ENCODE data around the gene TRIM56.

Gene TRIM56

GRCh38 chr7:101096957-101097347, 11.7 kb downstream of the TRIM56 start:
- H3K4me2 ChIP-seq (ENCODE audit: low read depth, low read length), result no peak overlapping the region
- H3F3A ChIP-seq (ENCODE audit: insufficient read depth, low read length), result no peaks in the 10 kb centered on the region
- H3K27ac ChIP-seq (ENCODE audit: low read length), result no peak overlapping the region
- TF ChIP-seq EZH2 (optimal IDR thresholded peaks at IDR 0.05; ENCODE audit: low read depth, low read length) (no peak), EZH2phosphoT487 (IDR thresholded peaks at IDR 0.05; ENCODE audit: low read length) (no peak)
- TF ChIP-seq, protein P1, sequence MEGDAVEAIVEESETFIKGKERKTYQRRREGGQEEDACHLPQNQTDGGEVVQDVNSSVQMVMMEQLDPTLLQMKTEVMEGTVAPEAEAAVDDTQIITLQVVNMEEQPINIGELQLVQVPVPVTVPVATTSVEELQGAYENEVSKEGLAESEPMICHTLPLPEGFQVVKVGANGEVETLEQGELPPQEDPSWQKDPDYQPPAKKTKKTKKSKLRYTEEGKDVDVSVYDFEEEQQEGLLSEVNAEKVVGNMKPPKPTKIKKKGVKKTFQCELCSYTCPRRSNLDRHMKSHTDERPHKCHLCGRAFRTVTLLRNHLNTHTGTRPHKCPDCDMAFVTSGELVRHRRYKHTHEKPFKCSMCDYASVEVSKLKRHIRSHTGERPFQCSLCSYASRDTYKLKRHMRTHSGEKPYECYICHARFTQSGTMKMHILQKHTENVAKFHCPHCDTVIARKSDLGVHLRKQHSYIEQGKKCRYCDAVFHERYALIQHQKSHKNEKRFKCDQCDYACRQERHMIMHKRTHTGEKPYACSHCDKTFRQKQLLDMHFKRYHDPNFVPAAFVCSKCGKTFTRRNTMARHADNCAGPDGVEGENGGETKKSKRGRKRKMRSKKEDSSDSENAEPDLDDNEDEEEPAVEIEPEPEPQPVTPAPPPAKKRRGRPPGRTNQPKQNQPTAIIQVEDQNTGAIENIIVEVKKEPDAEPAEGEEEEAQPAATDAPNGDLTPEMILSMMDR (IDR thresholded peaks at IDR 0.05; ENCODE audit: low read length), result no peak
- H3K9me3 ChIP-seq (replicated peaks; ENCODE audit: insufficient read depth, low read length), result no peaks in the 10 kb centered on the region
- H3K9ac ChIP-seq (ENCODE audit: low read length), result no peak overlapping the region
- H2AFZ ChIP-seq (ENCODE audit: low read length), result no peak overlapping the region
- DNase-seq, result no peak
- H3K36me3 ChIP-seq (replicated peaks; ENCODE audit: insufficient read depth, low read length), result no peaks in the 10 kb centered on the region
- H3K9me2 ChIP-seq (replicated peaks; ENCODE audit: insufficient read depth, low read length), result no peaks in the 10 kb centered on the region
- no peaks in the 10 kb centered on the region for H3K4me1 ChIP-seq (ENCODE audit: low read length)
- no peaks in the 10 kb centered on the region for H3K79me2 ChIP-seq (ENCODE audit: low read length)
- no peak overlapping the region for H3K4me3 ChIP-seq (ENCODE audit: low read length)
- H4K20me1 ChIP-seq (ENCODE audit: insufficient read depth, low read length), result no peaks in the 10 kb centered on the region
- H3K27me3 ChIP-seq (replicated peaks; ENCODE audit: insufficient read depth, low read length), result peaks cover 19% of the 10 kb centered on the region

DNA sequence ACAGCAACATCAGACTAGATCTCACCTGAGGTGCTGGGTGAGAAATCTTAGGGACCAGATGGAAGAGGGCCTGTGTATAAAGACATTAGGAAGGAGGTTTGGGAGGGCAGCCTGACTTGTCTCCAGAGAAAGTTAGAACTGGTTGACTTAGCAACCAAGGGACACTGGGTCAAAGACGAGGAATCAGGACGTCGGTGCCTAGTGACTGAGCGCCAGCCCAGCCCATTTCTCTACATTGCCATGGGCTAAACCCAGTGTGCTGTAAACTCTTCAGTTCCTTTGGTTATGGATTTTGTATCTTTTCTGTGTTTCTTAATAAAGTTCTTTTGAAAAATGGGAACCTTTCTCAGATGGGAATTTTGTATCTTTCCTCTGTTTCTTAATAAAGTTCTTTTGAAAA, 12.3 kb downstream of the TRIM56 start:
- H3F3A ChIP-seq (ENCODE audit: insufficient read depth, low read length), result no peaks in the 10 kb centered on the region
- H3K4me3 ChIP-seq (ENCODE audit: low read length), result no peak overlapping the region
- TF ChIP-seq EZH2 (optimal IDR thresholded peaks at IDR 0.05; ENCODE audit: low read depth, low read length) (no peak), EZH2phosphoT487 (IDR thresholded peaks at IDR 0.05; ENCODE audit: low read length) (no peak)
- TF ChIP-seq, protein P1 (IDR thresholded peaks at IDR 0.05; ENCODE audit: low read length), result no peak
- no peaks in the 10 kb centered on the region for H3K9me2 ChIP-seq (replicated peaks; ENCODE audit: insufficient read depth, low read length)
- no peaks in the 10 kb centered on the region for H4K20me1 ChIP-seq (ENCODE audit: insufficient read depth, low read length)
- no peak overlapping the region for H3K27ac ChIP-seq (ENCODE audit: low read length)
- H3K36me3 ChIP-seq (replicated peaks; ENCODE audit: insufficient read depth, low read length), result no peaks in the 10 kb centered on the region
- no peaks in the 10 kb centered on the region for H3K4me1 ChIP-seq (ENCODE audit: low read length)
- DNase-seq, result no peak
- no peak overlapping the region for H3K4me2 ChIP-seq (ENCODE audit: low read depth, low read length)
- H3K79me2 ChIP-seq (ENCODE audit: low read length), result no peaks in the 10 kb centered on the region
- no peaks in the 10 kb centered on the region for H3K9me3 ChIP-seq (replicated peaks; ENCODE audit: insufficient read depth, low read length)
- H2AFZ ChIP-seq (ENCODE audit: low read length), result no peak overlapping the region
- no peak overlapping the region for H3K9ac ChIP-seq (ENCODE audit: low read length)
- H3K27me3 ChIP-seq (replicated peaks; ENCODE audit: insufficient read depth, low read length), result peaks cover 23% of the 10 kb centered on the region

DNA sequence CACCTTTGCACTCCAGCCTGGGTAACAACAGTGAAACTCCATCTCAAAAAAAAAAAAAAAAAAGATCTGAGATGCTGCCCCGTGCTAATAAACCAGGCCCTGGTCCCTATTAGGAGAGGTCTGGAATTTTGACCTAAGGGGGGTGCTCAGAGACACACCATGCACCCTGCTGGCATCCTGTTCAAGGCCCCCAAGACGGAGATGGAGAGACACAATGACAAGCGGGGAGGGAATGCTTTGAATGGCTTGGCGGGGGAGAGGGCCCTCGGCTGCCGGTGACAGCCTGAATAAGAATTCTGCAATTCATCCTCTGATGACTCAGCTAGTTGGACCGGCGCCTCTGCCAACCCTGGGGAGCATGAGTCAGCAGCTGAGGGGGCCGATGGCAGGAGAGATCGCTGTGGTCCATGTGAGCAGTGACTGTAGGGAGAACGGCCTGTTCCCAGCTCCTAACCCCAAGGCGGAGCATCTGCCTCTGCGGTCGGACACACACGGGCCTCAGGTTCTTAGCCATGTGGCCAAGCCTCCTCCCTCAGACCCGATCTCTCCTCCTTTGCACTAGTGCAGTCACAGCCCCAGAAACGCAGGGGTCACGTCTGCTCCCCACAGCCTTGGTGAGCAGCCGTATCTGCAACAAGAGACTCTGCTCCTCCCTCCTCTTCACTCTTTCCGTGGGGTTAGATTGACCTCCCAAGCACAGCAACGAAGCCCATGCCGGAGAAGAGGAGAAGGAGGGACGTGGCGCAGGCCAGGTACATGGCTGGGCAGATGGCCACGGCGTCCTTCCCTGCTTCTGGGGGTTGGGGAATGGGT, 14.9 kb downstream of the TRIM56 start:
- Histone ChIP-seq H3K27me3 (replicated peaks; ENCODE audit: insufficient read depth, low read length) (peaks cover 47% of the 10 kb centered on the region), H2AFZ (ENCODE audit: low read length) (no peak overlapping the region), H3K4me1 (ENCODE audit: low read length) (no peaks in the 10 kb centered on the region), H4K20me1 (ENCODE audit: insufficient read depth, low read length) (no peaks in the 10 kb centered on the region), H3K9me3 (replicated peaks; ENCODE audit: insufficient read depth, low read length) (no peaks in the 10 kb centered on the region), H3K79me2 (ENCODE audit: low read length) (no peaks in the 10 kb centered on the region), H3K27ac (ENCODE audit: low read length) (no peak overlapping the region), H3F3A (ENCODE audit: insufficient read depth, low read length) (no peaks in the 10 kb centered on the region), H3K36me3 (replicated peaks; ENCODE audit: insufficient read depth, low read length) (no peaks in the 10 kb centered on the region), H3K4me2 (ENCODE audit: low read depth, low read length) (no peak overlapping the region), H3K9ac (ENCODE audit: low read length) (no peak overlapping the region), H3K4me3 (ENCODE audit: low read length) (no peak overlapping the region), H3K9me2 (replicated peaks; ENCODE audit: insufficient read depth, low read length) (no peaks in the 10 kb centered on the region)
- DNase-seq, result peak; percentile 44
- TF ChIP-seq EZH2phosphoT487 (IDR thresholded peaks at IDR 0.05; ENCODE audit: low read length) (no peak), EZH2 (optimal IDR thresholded peaks at IDR 0.05; ENCODE audit: low read depth, low read length) (no peak)
- TF ChIP-seq, protein P1 (IDR thresholded peaks at IDR 0.05; ENCODE audit: low read length), result no peak
